ES-I3 (cell line): Measurements from ENCODE around the gene TOM1L2.

Source experiments
- H3K36me3 ChIP-seq: 2 replicates; pipeline ENCODE4 v1.6.1; 2013; ENCODE audit warnings: mild to moderate bottlenecking, low read length, control low read depth, moderate library complexity; ENCODE audit not compliant: insufficient read depth
- H3K4me1 ChIP-seq: 2 replicates; pipeline ENCODE4 v1.6.1; 2013; ENCODE audit warnings: mild to moderate bottlenecking, control low read depth, low read length; ENCODE audit not compliant: insufficient read depth
- H3K9ac ChIP-seq: 2 replicates; pipeline ENCODE4 v1.6.1; 2013; ENCODE audit warnings: low read depth, mild to moderate bottlenecking, low read length, moderate library complexity
- H3K9me3 ChIP-seq: 2 replicates; pipeline ENCODE4 v1.6.1; 2013; ENCODE audit warnings: mild to moderate bottlenecking, low read length, moderate library complexity; ENCODE audit not compliant: control insufficient read depth, insufficient read depth

TOM1L2 gene

DNA sequence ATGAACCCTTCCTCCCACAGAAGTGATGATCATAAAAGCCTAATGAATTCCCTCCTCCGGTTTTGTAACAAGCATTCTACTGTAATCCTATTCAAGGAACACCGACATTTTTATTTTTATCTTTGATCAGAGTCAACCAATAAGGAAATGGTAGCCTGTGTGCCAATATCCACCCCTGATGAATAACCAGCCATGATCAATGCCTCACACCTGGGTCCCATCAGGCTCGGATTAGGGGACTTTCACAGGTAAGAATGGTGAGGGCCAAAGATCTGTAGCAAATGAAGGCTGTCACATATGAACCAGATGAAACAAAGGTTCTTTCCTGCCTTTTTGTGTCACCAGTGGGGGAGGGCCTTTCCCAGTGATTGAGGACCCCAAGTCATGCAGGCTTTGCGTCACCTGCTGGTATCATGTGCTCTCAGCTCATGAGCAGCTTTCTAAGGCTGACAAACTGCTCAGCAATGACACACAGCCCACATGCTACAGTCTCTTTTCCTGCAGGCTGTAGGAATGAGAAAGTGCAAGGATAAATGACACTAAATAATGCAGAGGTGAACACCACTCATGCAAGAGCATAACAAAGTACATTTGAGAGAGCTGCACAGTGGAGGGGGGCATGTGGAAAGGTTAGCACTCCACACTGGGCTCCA is 34.9 kb downstream of the TOM1L2 start:
- no peaks in the 10 kb centered on the region for H3K9me3 ChIP-seq
- no peaks in the 10 kb centered on the region for H3K36me3 ChIP-seq
- no peak overlapping the region for H3K9ac ChIP-seq
- peaks cover 37% of the 10 kb centered on the region for H3K4me1 ChIP-seq

DNA sequence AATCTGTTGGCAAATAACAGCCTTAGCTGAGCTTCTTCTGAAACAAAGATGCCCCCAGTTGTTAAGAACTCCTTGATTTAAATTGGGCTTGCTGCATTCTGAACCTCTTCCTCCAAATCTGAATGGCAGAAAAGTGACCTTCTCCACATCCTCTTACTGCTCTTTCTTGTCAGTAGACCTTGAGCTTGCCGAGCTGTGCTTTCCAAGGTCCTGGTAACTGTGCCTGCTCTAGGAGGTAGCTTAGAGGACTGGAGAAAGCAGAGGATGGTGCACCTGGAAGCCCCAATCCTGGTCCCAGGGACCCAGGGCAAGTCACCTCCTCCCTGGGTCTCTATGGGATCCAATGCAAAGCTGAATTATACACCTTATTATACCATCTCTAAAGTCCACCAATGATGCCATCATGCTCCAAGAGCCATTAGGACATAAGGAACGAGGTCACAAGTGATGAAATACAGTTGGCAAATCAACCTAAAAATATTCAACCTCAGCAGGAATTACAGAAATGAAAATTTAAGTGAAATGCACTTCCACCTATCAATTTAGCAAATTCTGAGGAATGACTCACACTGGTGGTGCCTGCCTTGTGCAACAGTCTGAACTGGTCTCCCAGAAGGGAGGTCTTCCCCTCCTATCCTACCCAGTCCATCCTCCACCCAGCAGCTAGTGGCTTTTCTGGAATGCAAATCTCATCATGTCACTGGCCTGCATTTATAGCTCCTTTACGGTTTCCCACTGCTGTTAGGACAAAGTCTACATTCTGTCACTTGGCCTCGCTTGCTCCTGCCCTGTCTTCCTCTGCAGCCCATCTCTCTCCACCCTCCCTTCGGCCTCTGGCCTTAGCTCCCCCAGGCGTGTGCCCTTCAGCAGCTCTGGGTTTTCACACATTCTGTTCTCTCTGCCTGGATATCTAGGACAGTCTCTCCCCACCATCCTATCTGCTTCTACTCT is 36.6 kb downstream of the TOM1L2 start:
- peaks cover 20% of the 10 kb centered on the region for H3K4me1 ChIP-seq
- H3K36me3 ChIP-seq: no peaks in the 10 kb centered on the region
- H3K9ac ChIP-seq: no peak overlapping the region
- no peaks in the 10 kb centered on the region for H3K9me3 ChIP-seq

DNA sequence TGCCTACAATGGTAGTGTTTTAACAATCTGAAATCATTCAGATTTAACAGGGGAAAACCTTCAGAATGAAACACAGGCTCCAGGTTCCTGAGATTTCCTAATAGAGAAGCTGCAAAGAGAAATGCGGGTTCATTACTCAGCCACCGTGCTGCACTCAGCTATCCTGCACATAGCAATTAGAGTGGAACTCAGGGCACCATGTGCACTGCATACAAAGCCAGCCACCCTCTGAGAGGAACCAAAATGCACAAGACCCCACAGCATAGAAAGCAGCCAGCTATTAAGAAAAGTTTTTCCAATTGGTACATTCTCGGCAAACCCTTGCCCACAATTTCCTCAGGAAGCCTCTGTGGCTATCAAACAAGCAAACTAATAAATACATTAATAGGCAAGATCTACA is 37.4 kb downstream of the TOM1L2 start:
- Histone ChIP-seq H3K4me1 (peaks cover 22% of the 10 kb centered on the region; the same call in 1 of the 2 replicates), H3K9ac (no peak overlapping the region), H3K9me3 (no peaks in the 10 kb centered on the region), H3K36me3 (no peaks in the 10 kb centered on the region)

DNA sequence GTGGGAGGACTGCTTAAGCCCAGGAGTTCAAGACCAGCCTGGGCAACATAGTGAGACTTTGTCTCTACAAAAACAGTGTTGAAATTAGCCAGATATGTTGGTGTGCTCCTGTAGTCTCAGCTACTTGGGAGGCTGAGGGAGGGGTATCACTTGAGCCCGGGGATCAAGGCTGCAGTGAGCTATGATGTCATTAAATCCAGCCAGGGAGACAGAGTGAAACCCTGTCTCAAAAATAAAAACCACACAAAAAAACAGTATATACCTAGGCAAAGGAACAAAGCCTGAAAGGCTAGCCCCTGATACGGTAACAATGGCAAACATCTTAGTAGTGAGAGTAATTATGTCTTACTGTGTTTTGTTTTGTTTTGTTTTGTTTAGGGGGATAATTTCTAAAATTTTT is 38.0 kb downstream of the TOM1L2 start:
- Histone ChIP-seq H3K36me3 (no peaks in the 10 kb centered on the region), H3K9ac (no peak overlapping the region), H3K9me3 (no peaks in the 10 kb centered on the region), H3K4me1 (peaks cover 23% of the 10 kb centered on the region; the same call in 1 of the 2 replicates)

DNA sequence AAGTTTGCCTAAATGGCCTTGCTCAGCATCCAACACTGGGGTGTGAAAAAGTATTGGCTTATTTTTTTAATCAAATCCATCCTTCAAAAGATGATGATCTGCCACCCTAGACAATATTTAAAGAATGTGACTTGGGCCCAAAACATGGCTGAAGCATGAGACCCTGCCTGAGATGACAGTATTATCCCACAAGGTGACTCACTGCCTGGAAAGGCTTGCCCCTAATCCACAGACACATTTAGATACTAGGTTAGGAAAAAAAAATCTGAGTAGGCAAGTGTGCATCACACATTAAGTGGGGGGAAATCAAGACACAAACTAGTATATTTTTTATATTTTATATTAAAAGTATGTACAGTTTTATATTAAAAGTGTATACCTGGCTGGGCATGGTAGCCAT is 38.4 kb downstream of the TOM1L2 start:
- Histone ChIP-seq H3K4me1 (peaks cover 27% of the 10 kb centered on the region), H3K9me3 (no peaks in the 10 kb centered on the region), H3K9ac (no peak overlapping the region), H3K36me3 (no peaks in the 10 kb centered on the region)

DNA sequence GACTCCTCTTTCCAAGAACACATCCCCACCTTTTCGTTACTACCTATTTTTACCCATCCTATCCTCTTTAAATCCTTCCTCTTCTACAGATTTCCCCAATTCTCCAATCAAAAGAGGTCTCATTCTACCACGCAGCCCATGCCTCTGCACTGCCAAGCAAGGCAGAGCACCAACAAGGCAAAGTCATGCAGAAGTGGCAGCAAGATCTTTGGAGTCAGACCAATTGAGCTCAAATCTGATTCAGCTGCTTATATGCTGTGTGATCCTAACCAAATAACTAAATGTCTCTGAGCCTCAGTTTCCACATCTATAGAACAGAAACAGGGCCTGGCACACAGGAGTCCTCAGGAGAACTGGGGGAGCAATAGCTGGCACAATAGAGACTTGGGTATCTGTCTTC is 41.0 kb downstream of the TOM1L2 start:
- H3K4me1 ChIP-seq: peaks cover 35% of the 10 kb centered on the region
- H3K9ac ChIP-seq: no peak overlapping the region
- H3K9me3 ChIP-seq: no peaks in the 10 kb centered on the region

DNA sequence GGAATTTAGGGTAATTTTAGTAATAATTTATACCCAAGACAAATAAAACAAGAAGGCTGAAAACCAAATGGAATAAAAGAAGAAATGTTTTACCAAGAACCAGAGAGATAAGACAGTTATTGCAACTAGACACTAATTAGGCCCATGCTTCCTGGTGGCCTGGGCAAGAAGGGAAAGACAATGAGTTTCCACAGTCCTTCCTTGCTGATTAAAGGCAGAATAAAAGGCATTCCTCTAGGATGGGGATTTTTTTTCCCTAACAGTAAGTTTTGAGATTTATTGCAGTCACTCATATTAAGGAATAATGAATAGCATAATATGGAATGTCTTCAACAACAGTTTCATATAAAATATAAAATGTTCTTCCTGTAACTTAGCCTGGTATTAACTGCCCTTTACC is 41.5 kb downstream of the TOM1L2 start:
- Histone ChIP-seq H3K9ac (no peak overlapping the region), H3K4me1 (peaks cover 36% of the 10 kb centered on the region), H3K36me3 (no peaks in the 10 kb centered on the region), H3K9me3 (no peaks in the 10 kb centered on the region)

More for the DNA sequence above, 41.0 kb downstream of the TOM1L2 start:
- H3K36me3 ChIP-seq: no peaks in the 10 kb centered on the region

DNA sequence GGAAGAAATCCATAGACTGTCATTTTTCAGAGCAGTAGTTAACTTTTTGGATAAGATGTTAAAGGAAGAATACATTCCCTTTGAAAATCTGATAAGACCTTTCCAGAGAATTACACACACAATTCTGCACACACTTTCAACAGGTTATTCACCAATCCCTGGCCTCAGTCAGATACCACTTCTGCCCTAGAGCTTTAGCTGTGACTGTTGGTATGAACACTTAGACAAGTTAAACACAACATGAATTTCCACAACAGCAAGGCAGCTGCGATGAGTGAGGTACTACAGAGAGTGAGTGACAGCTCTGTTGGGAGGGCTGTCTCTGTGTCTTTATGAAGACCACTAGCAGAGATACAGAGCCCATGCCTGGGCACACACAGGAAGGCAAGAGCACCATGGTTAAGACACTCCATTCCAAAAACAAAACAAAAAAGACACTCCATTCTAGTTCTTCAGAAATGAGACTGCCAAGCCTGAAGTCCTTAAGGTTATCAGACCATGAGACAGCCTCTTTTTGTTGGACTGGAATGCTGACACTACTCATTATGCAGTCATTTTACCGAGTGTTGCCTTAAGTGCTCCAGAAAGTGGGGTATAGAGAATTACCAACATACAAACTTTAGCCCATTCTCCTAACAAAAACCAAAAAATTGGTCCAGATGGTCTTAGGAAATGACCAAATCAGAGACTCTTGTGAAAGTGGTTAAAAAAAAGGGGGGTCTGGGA is 42.4 kb downstream of the TOM1L2 start:
- Histone ChIP-seq H3K9ac (no peak overlapping the region), H3K9me3 (no peaks in the 10 kb centered on the region), H3K4me1 (peaks cover 31% of the 10 kb centered on the region), H3K36me3 (no peaks in the 10 kb centered on the region)

DNA sequence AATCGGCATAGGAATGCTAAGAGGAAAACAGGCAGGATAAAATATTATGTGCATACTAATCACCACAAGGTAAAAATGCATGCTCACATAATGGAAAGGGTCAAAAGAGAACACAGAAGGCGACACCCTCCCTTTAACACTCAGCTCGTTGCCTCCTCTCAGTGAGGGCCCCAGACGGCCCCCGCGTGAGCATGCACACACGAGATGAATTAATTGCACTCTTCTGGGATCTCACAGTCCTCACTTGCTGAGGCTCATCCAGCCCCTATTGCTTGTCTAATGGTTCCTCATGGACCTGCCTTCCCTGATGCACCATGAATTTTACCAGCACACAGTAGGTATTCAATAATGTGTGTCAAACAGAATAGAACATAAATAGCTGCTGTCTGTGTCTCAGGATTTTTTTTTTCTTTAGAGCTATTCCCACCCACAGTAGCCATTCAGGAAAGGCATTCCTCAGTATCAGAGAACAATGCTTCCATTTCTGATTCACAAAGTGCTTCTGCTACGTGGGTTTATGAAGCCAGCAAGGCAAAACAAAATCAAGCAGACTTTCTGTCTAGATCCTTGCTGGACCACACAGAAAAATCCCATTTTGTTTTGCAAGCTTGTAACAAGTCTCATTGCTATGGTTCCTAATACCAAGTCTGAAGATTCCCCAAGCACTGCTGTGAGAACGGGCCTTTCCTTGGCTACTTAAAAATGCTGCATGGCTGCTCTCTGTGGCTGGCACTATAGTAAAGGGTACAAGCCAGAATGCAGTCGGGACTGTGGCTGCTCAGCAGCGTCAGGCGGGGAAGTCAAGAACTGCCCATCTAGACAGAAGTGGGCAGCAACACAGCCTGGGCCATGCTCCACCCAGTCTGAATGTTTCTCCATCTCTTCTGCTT is 43.6 kb downstream of the TOM1L2 start:
- peaks cover 31% of the 10 kb centered on the region for H3K4me1 ChIP-seq
- no peaks in the 10 kb centered on the region for H3K36me3 ChIP-seq
- H3K9me3 ChIP-seq: no peaks in the 10 kb centered on the region
- no peak overlapping the region for H3K9ac ChIP-seq

DNA sequence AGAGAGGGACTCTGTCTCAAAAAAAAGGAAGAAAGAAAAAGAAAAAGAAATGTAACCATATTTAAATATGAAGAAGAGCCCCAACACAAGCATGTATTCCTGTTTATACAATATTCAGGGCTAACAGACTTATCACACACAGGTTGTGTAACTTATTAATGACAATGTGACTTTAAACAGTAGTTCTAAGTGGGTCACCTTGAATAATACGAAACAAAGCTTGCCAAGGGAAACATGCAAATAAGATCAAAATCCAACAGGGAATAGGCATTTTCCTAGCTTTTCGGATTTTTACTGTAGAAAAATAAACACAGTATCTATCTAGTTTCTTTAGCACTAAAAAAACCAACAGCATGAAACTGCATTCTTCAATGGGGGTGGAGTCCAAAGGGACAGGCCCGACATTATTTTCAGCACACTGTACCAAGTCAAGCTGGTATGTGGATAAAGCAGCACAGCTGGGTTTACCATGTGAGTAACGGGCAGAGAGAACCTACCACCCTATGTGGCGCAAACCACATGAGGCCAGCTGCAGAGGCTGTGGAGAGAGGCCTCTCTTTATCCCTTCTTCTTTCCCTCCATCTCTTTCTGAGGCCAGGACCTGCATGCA is 45.3 kb downstream of the TOM1L2 start:
- peaks cover 42% of the 10 kb centered on the region for H3K4me1 ChIP-seq
- H3K9me3 ChIP-seq: no peaks in the 10 kb centered on the region
- no peaks in the 10 kb centered on the region for H3K36me3 ChIP-seq
- no peak overlapping the region for H3K9ac ChIP-seq

DNA sequence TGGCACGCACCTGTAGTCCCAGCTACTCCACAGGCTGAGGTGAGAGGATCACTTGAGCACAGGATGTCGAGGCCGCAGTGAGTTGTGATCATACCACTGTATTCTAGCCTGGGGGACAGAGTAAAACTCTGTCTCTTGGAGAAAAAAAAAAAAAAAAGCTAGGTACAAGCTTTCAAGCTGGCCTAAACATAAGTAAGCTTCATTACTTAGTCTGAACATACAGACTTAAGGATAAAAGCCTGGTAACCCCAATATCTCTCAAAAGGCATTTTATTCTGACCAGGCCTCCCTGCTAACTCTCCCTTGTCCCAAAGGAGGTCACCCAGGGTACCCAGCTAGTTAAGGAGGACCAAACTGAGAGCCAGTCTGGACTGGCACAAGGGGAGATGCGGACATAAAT is 46.2 kb downstream of the TOM1L2 start:
- H3K4me1 ChIP-seq: peaks cover 45% of the 10 kb centered on the region
- H3K9me3 ChIP-seq: no peaks in the 10 kb centered on the region
- H3K36me3 ChIP-seq: no peaks in the 10 kb centered on the region
- no peak overlapping the region for H3K9ac ChIP-seq

DNA sequence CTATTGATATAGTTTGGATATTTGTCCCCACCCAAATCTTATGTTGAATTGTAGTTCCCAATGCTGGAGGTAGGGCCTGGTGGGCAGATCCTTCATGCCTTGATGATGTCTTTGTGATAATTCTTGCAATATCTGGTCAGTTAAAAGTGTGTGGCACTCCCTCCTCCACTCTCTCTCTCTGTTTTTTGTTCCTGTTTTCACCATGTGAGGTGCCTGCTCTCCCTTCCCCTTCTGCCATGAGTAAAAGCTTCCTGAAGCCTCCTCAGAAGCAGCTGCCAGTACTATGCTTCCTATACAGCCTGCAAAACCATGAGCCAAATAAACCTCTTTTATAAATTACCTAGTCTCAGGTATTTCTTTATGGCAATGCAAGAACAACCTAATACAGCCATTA is 47.3 kb downstream of the TOM1L2 start:
- H3K9ac ChIP-seq: no peak overlapping the region
- H3K36me3 ChIP-seq: no peaks in the 10 kb centered on the region
- peaks cover 46% of the 10 kb centered on the region for H3K4me1 ChIP-seq
- H3K9me3 ChIP-seq: no peaks in the 10 kb centered on the region

DNA sequence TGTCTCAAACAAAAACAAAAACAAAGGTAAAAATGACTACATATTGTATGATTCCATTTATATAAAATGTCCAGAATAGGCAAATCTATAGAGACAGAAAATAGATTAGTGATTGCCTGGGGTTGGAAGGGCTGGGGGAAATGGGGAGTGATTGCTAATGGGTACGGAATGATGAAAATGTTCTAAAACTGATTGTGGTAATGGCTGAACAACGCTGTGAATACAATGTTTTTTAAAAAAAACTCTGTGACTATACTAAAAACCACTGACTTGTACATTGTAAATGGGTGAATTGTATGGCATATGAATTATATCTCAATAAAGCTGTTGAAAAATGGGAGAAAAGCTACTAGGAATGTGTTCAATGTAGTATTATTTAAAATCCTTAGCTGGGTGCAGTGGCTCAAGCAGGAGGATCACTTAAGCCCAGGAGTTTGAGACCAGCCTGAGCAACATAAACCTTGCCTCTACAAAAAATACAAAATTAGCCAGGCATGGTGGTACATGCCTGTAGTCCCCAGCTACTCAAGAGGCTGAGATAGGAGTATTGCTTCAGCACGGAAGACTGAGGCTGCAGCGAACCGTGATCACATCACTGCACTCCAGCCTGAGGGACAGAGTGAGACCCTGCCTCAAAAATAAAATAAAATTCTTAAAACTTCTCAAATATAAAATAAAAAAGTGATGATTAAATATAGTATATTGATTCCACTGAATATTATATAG is 47.9 kb downstream of the TOM1L2 start:
- no peaks in the 10 kb centered on the region for H3K9me3 ChIP-seq
- H3K9ac ChIP-seq: no peak overlapping the region
- peaks cover 51% of the 10 kb centered on the region for H3K4me1 ChIP-seq
- no peaks in the 10 kb centered on the region for H3K36me3 ChIP-seq
